ENCODE measurements around the gene GRIN2A. TPM values are rescaled to one million over a fixed set of nuclear protein-coding genes. Genes with fewer than 3 reads are reported as not detected.

The GRIN2A gene
- total RNA-seq, 1 donor from 2014 or later = 0.52 TPM

DNA sequence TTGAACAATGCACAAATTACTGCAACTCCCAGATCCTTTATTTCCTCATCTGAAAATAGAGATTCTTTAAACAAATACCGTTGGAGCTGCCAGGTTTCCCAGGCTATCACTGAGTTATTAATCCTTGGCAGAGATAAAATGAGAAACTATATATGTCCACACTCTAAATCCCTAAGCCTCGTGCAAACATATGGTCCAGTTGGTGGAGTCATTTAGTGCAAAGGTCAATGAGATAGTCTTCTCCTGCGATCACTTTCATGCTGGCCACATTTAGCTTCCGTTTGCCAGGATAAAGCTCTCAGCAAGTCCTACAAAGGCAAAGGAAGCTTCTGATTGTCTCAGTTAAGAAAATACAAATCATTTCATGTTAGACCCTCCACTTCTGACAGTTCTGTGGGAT is 11.0 kb downstream of the GRIN2A start:
- Histone ChIP-seq H3K36me3 (ENCODE audit: control insufficient read depth in 3 of 3, insufficient read depth in 3 of 3, low read length in 3 of 3) (no peaks in the 10 kb centered on the region), H3K4me1 (ENCODE audit: control insufficient read depth in 3 of 3, insufficient read depth in 3 of 3, low read length in 3 of 3) (no peaks in the 10 kb centered on the region)

DNA sequence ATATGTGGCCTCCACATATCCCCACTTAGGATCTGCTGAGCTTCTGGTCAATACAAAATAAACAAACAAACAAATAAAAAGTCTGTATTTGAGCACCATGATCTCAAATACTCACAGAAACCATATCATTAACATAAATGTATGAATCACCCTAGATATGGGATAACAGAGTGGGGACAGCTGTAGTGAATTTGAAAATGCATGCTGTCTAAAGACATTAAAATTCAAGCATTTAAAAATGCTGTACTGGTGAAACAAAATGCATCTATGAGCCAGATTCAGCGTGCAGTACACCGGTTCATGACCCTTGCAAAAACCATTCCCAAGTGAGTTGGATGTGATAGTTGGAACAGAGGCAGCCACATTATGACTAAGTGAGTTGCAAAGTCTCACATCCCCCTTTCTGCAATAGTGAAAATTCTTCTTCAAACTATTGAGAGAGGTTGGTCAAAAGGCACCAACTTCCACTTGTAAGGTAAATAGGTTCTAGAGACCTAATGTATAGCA is 12.3 kb downstream of the GRIN2A start:
- H3K27me3 ChIP-seq (ENCODE audit: control insufficient read depth in 3 of 3, insufficient read depth in 3 of 3, low read length in 3 of 3) = no peaks in the 10 kb centered on the region
- H3K27ac ChIP-seq (ENCODE audit: low read depth, low read length) = no peak overlapping the region
- no peak overlapping the region for H3K9ac ChIP-seq (ENCODE audit: low read depth in 1 of 3, low read length in 3 of 3)
- H3K4me3 ChIP-seq (ENCODE audit: low read length in 3 of 3) = no peak overlapping the region
- H3K36me3 ChIP-seq (ENCODE audit: control insufficient read depth in 3 of 3, insufficient read depth in 3 of 3, low read length in 3 of 3) = no peaks in the 10 kb centered on the region
- H3K9me3 ChIP-seq (ENCODE audit: control insufficient read depth in 3 of 3, low read length in 3 of 3) = peaks cover 0 to 2% (median 0%) of the 10 kb centered on the region in 3 donors
- H3K4me1 ChIP-seq (ENCODE audit: control insufficient read depth in 3 of 3, insufficient read depth in 3 of 3, low read length in 3 of 3) = no peaks in the 10 kb centered on the region

More for the DNA sequence above, 11.0 kb downstream of the GRIN2A start:
- no peak overlapping the region for H3K4me3 ChIP-seq (ENCODE audit: low read length in 3 of 3)
- H3K9ac ChIP-seq (ENCODE audit: low read depth in 1 of 3, low read length in 3 of 3) = no peak overlapping the region
- peaks cover 0 to 2% (median 0%) of the 10 kb centered on the region in 3 donors for H3K9me3 ChIP-seq (ENCODE audit: control insufficient read depth in 3 of 3, low read length in 3 of 3)
- no peak overlapping the region for H3K27ac ChIP-seq (ENCODE audit: low read depth, low read length)
- peaks cover 0 to 3% (median 0%) of the 10 kb centered on the region in 3 donors for H3K27me3 ChIP-seq (ENCODE audit: control insufficient read depth in 3 of 3, insufficient read depth in 3 of 3, low read length in 3 of 3)

DNA sequence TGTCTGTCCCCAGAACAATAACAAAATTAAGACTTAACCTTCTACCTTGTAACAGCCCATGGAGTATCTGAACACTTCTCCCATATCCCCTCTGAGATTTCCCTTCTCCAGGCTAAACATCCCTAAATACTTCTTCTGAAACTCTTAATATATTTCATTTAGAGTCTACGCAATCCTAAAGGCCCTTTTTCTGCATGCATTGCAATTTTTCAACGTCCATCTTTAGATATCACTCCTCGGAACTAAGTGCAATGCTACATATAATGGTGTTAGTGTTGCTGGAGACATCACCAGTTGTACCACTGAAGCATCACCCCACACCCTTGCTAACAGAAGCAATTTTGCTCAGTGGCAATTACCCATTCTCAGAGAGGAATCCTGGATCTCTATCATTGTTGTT is 13.2 kb downstream of the GRIN2A start:
- H3K27ac ChIP-seq (ENCODE audit: low read depth, low read length) = no peak overlapping the region
- no peak overlapping the region for H3K4me3 ChIP-seq (ENCODE audit: low read length in 3 of 3)
- no peak overlapping the region for H3K9ac ChIP-seq (ENCODE audit: low read depth in 1 of 3, low read length in 3 of 3)
- H3K36me3 ChIP-seq (ENCODE audit: control insufficient read depth in 3 of 3, insufficient read depth in 3 of 3, low read length in 3 of 3) = no peaks in the 10 kb centered on the region
- peaks cover 0 to 3% (median 2%) of the 10 kb centered on the region in 3 donors for H3K27me3 ChIP-seq (ENCODE audit: control insufficient read depth in 3 of 3, insufficient read depth in 3 of 3, low read length in 3 of 3)
- H3K4me1 ChIP-seq (ENCODE audit: control insufficient read depth in 3 of 3, insufficient read depth in 3 of 3, low read length in 3 of 3) = no peaks in the 10 kb centered on the region
- H3K9me3 ChIP-seq (ENCODE audit: control insufficient read depth in 3 of 3, low read length in 3 of 3) = peaks cover 0 to 2% (median 0%) of the 10 kb centered on the region in 3 donors

DNA sequence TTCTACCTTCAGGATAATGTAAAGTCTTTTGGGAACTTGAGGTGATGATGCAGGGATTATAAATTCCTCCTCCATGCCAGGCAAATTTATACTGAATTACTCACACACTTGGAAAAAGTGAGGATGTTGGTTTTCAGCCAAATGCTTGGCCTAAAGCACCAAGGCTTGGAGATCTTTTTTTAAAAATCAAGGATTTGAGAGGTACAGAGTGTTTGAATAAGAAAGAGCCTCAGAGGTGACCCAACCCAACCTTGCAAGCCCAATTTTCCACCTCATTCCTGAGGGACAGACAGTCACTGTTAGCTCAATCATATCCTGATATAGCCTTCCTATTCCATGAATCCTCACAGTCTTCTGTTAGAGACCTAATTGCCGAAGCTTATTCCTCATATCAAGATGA is 14.0 kb downstream of the GRIN2A start:
- Histone ChIP-seq H3K4me3 (ENCODE audit: low read length in 3 of 3) (no peak overlapping the region), H3K9me3 (ENCODE audit: control insufficient read depth in 3 of 3, low read length in 3 of 3) (peaks cover 0 to 2% (median 0%) of the 10 kb centered on the region in 3 donors), H3K36me3 (ENCODE audit: control insufficient read depth in 3 of 3, insufficient read depth in 3 of 3, low read length in 3 of 3) (no peaks in the 10 kb centered on the region), H3K9ac (ENCODE audit: low read depth in 1 of 3, low read length in 3 of 3) (no peak overlapping the region), H3K4me1 (ENCODE audit: control insufficient read depth in 3 of 3, insufficient read depth in 3 of 3, low read length in 3 of 3) (no peaks in the 10 kb centered on the region), H3K27ac (ENCODE audit: low read depth, low read length) (no peak overlapping the region), H3K27me3 (ENCODE audit: control insufficient read depth in 3 of 3, insufficient read depth in 3 of 3, low read length in 3 of 3) (peaks cover 0 to 4% (median 3%) of the 10 kb centered on the region in 3 donors)

DNA sequence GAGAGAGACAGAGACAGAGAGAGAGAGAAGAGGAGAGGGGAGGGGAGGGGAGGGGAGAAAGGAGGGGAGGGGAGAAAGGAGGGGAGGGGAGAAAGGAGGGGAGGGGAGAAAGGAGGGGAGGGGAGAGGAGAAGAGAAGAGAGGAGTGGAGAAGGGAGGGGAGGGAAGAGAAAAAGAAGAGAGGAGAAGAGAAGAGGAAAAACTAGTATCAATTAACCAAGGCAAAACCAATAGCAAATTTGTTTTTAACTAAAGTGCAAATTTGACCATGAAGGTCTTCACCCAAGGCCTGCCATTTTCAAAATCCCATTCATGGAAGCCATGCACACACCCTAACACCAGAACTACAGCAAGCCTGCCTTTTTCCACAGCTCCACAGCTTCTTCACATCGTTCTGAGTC is 16.6 kb downstream of the GRIN2A start:
- Histone ChIP-seq H3K4me1 (ENCODE audit: control insufficient read depth in 3 of 3, insufficient read depth in 3 of 3, low read length in 3 of 3) (no peaks in the 10 kb centered on the region), H3K9ac (ENCODE audit: low read depth in 1 of 3, low read length in 3 of 3) (no peak overlapping the region), H3K9me3 (ENCODE audit: control insufficient read depth in 3 of 3, low read length in 3 of 3) (peaks cover 0 to 2% (median 0%) of the 10 kb centered on the region in 3 donors), H3K4me3 (ENCODE audit: low read length in 3 of 3) (no peak overlapping the region), H3K27ac (ENCODE audit: low read depth, low read length) (no peak overlapping the region), H3K27me3 (ENCODE audit: control insufficient read depth in 3 of 3, insufficient read depth in 3 of 3, low read length in 3 of 3) (peaks cover 2 to 22% (median 5%) of the 10 kb centered on the region in 3 donors), H3K36me3 (ENCODE audit: control insufficient read depth in 3 of 3, insufficient read depth in 3 of 3, low read length in 3 of 3) (no peaks in the 10 kb centered on the region)

DNA sequence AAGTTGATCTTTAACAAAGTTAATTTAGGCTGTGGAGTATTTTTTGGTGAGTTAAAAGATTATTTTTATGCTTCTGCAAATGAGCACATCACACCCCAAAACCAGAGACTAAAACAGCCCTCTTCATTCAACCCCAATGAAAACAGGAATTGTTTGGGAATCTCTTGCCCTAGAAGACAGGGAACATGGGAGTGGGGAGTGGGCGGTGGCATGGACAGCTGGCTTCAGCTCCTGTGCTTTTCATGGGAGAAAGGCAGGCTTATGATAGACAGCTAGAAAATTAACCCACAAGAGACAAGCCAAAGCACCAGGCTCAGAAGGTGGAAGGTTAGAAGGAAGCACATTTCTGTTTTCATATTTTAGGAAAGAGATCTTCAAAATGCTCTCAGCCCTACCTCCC is 19.2 kb downstream of the GRIN2A start:
- Histone ChIP-seq H3K9ac (ENCODE audit: low read depth in 1 of 3, low read length in 3 of 3) (no peak overlapping the region), H3K4me3 (ENCODE audit: low read length in 3 of 3) (no peak overlapping the region), H3K27me3 (ENCODE audit: control insufficient read depth in 3 of 3, insufficient read depth in 3 of 3, low read length in 3 of 3) (peaks cover 2 to 34% (median 5%) of the 10 kb centered on the region in 3 donors), H3K27ac (ENCODE audit: low read depth, low read length) (no peak overlapping the region), H3K9me3 (ENCODE audit: control insufficient read depth in 3 of 3, low read length in 3 of 3) (no peaks in the 10 kb centered on the region), H3K4me1 (ENCODE audit: control insufficient read depth in 3 of 3, insufficient read depth in 3 of 3, low read length in 3 of 3) (no peaks in the 10 kb centered on the region), H3K36me3 (ENCODE audit: control insufficient read depth in 3 of 3, insufficient read depth in 3 of 3, low read length in 3 of 3) (no peaks in the 10 kb centered on the region)

DNA sequence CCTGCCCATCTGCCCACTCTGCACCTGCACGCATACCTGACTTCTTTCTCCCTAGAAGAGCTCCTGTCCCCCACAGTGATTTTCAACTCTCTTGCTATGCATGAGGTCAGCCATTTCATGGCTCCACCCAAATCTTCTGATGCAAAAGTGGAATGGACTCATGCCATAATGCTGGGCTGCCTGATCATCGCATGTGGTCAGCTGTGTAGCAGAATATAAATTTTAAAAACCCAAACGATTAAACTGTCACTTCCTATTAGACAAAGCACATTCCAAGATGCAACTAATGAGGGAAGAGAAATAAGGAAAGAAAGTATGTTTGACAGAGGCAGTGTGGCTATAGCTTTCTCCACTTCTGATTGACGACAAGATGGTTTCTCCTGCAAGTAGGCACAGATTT is 26.1 kb downstream of the GRIN2A start:
- no peak overlapping the region for H3K27ac ChIP-seq (ENCODE audit: low read depth, low read length)
- no peaks in the 10 kb centered on the region for H3K4me1 ChIP-seq (ENCODE audit: control insufficient read depth in 3 of 3, insufficient read depth in 3 of 3, low read length in 3 of 3)
- no peak overlapping the region for H3K4me3 ChIP-seq (ENCODE audit: low read length in 3 of 3)
- H3K36me3 ChIP-seq (ENCODE audit: control insufficient read depth in 3 of 3, insufficient read depth in 3 of 3, low read length in 3 of 3) = no peaks in the 10 kb centered on the region
- H3K27me3 ChIP-seq (ENCODE audit: control insufficient read depth in 3 of 3, insufficient read depth in 3 of 3, low read length in 3 of 3) = peaks cover 0 to 12% (median 5%) of the 10 kb centered on the region in 3 donors
- H3K9me3 ChIP-seq (ENCODE audit: control insufficient read depth in 3 of 3, low read length in 3 of 3) = no peaks in the 10 kb centered on the region
- no peak overlapping the region for H3K9ac ChIP-seq (ENCODE audit: low read depth in 1 of 3, low read length in 3 of 3)

DNA sequence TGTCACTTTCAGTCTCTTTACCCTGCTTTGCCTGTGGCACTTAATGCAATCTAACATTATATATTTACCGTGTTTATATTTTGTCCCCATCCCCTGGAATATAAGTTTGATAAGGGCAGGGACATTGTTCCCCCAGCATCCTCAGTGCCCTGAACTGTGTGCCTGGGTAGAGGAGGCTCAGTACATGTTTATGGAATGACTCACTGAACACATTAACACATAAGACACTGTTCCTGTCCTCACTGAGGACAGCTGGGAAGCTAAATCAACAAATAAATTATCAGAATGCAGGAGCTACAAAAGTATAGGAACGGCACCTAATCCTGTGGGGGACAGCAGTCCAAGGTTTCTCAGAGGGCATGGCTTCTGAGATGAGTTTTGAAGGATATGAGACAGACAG is 27.8 kb downstream of the GRIN2A start:
- Histone ChIP-seq H3K27ac (ENCODE audit: low read depth, low read length) (no peak overlapping the region), H3K9ac (ENCODE audit: low read depth in 1 of 3, low read length in 3 of 3) (no peak overlapping the region), H3K9me3 (ENCODE audit: control insufficient read depth in 3 of 3, low read length in 3 of 3) (no peaks in the 10 kb centered on the region), H3K4me3 (ENCODE audit: low read length in 3 of 3) (no peak overlapping the region), H3K36me3 (ENCODE audit: control insufficient read depth in 3 of 3, insufficient read depth in 3 of 3, low read length in 3 of 3) (no peaks in the 10 kb centered on the region), H3K27me3 (ENCODE audit: control insufficient read depth in 3 of 3, insufficient read depth in 3 of 3, low read length in 3 of 3) (peaks cover 0 to 5% (median 5%) of the 10 kb centered on the region in 3 donors), H3K4me1 (ENCODE audit: control insufficient read depth in 3 of 3, insufficient read depth in 3 of 3, low read length in 3 of 3) (no peaks in the 10 kb centered on the region)

DNA sequence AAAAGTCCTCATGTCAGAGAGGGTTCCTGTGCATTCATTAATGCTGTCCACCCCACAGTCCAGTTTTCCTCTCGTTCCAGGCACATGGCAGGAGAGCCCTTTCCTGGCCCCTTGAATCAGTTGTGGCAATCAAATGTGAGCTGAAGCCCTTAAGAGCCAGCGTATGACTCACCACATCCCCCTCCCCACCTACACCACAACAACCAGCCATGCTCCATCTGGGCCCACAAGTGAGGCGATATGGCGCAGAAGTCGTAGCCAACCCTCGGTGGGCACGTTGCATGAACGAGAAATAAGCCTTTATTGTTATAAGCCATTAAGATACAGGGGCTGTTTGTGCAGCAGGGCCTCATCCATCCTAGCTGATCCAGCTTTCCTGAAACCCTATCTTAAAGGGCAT is 28.2 kb downstream of the GRIN2A start:
- no peak overlapping the region for H3K4me3 ChIP-seq (ENCODE audit: low read length in 3 of 3)
- H3K4me1 ChIP-seq (ENCODE audit: control insufficient read depth in 3 of 3, insufficient read depth in 3 of 3, low read length in 3 of 3) = no peaks in the 10 kb centered on the region
- no peaks in the 10 kb centered on the region for H3K36me3 ChIP-seq (ENCODE audit: control insufficient read depth in 3 of 3, insufficient read depth in 3 of 3, low read length in 3 of 3)
- H3K27ac ChIP-seq (ENCODE audit: low read depth, low read length) = no peak overlapping the region
- H3K9ac ChIP-seq (ENCODE audit: low read depth in 1 of 3, low read length in 3 of 3) = no peak overlapping the region
- H3K27me3 ChIP-seq (ENCODE audit: control insufficient read depth in 3 of 3, insufficient read depth in 3 of 3, low read length in 3 of 3) = peaks cover 0 to 5% (median under 1%) of the 10 kb centered on the region in 3 donors
- no peaks in the 10 kb centered on the region for H3K9me3 ChIP-seq (ENCODE audit: control insufficient read depth in 3 of 3, low read length in 3 of 3)

DNA sequence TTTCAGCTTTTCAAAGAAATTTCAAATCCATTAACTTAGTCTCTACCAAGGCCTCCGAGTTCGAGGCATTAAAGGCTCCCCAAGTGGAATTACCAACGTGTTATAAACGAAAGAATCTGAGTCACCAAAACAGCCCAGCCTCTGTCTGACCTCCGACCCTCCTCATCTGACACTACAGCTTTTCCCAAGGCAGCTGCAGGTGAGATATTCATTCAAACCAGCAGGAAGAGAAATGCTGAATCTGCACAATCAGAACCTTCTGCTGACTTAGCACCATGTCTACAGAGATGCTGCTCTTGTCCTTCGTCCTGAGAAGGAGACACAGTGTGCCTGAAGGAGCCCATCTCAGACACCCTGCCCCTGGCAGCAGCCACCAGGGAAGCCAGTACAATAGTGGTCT is 30.5 kb downstream of the GRIN2A start:
- no peak overlapping the region for H3K9ac ChIP-seq (ENCODE audit: low read depth in 1 of 3, low read length in 3 of 3)
- H3K4me3 ChIP-seq (ENCODE audit: low read length in 3 of 3) = no peak overlapping the region
- no peaks in the 10 kb centered on the region for H3K4me1 ChIP-seq (ENCODE audit: control insufficient read depth in 3 of 3, insufficient read depth in 3 of 3, low read length in 3 of 3)
- no peaks in the 10 kb centered on the region for H3K9me3 ChIP-seq (ENCODE audit: control insufficient read depth in 3 of 3, low read length in 3 of 3)
- H3K27ac ChIP-seq (ENCODE audit: low read depth, low read length) = no peak overlapping the region
- H3K36me3 ChIP-seq (ENCODE audit: control insufficient read depth in 3 of 3, insufficient read depth in 3 of 3, low read length in 3 of 3) = no peaks in the 10 kb centered on the region
- peaks cover 0 to 5% (median 2%) of the 10 kb centered on the region in 3 donors for H3K27me3 ChIP-seq (ENCODE audit: control insufficient read depth in 3 of 3, insufficient read depth in 3 of 3, low read length in 3 of 3)

Measured in skeletal muscle tissue (tissue), 4 donors.